Calu3 (cell line): ENCODE data around the gene MAP7D1. TPM values are rescaled to one million over a fixed set of nuclear protein-coding genes. Genes with fewer than 3 reads are reported as not detected.

Experiments used
- BruUV-seq: library from RNA; stranded (reverse); fragments of 400-500 nt; replicated peaks from 2 replicates; lab custom pipeline; 2021; lab: Mats Ljungman, UMichigan
- CTCF ChIA-PET: fragments of 300-600 bp; sonication (Branson Sonifier 250); formaldehyde crosslinking; loops from one replicate; lab custom pipeline; 2022; ENCODE audit warnings: antibody characterized with exemption; lab: Charles Lee
- DNase-seq: peaks from one replicate; pipeline ENCODE4 v3.0.0; 2022
- H3K27ac Mint-ChIP-seq: one replicate; pipeline ENCODE4 v1.8.0; 2022; ENCODE audit warnings: mixed read lengths; ENCODE audit not compliant: unreplicated experiment
- H3K27me3 Mint-ChIP-seq: one replicate; pipeline ENCODE4 v1.8.0; 2022; ENCODE audit warnings: mixed read lengths; ENCODE audit not compliant: unreplicated experiment
- H3K36me3 Mint-ChIP-seq: one replicate; pipeline ENCODE4 v1.8.0; 2022; ENCODE audit warnings: mild to moderate bottlenecking, moderate library complexity, mixed read lengths; ENCODE audit not compliant: insufficient read depth, unreplicated experiment
- H3K4me1 Mint-ChIP-seq: one replicate; pipeline ENCODE4 v1.8.0; 2022; ENCODE audit warnings: mild to moderate bottlenecking, low read depth, mixed read lengths; ENCODE audit not compliant: unreplicated experiment
- H3K4me3 Mint-ChIP-seq: one replicate; pipeline ENCODE4 v1.8.0; 2022; ENCODE audit warnings: mild to moderate bottlenecking, low read depth, moderate library complexity, mixed read lengths; ENCODE audit not compliant: unreplicated experiment
- H3K9me3 Mint-ChIP-seq: one replicate; pipeline ENCODE4 v1.8.0; 2022; ENCODE audit warnings: low read depth, mixed read lengths; ENCODE audit not compliant: unreplicated experiment
- CTCF ChIP-seq: fragments of 200-600 bp; IDR thresholded peaks from one replicate; pipeline ENCODE4 v1.8.0; 2022; ENCODE audit warnings: antibody characterized with exemption; ENCODE audit not compliant: unreplicated experiment
- intact Hi-C: fragments of 100-400 bp; cut with micrococcal nuclease; formaldehyde crosslinking; loops from one replicate; pipeline ENCODE4 v1.10.0; 2022; ENCODE audit not compliant: unreplicated experiment
- total RNA-seq: library from RNA; stranded (reverse); gene quantifications from 2 replicates; pipeline ENCODE4 v1.2.3, GENCODE V29; 2022

The MAP7D1 gene
- total RNA-seq, 1 experiment from 2014 or later: 98.3 TPM

DNA sequence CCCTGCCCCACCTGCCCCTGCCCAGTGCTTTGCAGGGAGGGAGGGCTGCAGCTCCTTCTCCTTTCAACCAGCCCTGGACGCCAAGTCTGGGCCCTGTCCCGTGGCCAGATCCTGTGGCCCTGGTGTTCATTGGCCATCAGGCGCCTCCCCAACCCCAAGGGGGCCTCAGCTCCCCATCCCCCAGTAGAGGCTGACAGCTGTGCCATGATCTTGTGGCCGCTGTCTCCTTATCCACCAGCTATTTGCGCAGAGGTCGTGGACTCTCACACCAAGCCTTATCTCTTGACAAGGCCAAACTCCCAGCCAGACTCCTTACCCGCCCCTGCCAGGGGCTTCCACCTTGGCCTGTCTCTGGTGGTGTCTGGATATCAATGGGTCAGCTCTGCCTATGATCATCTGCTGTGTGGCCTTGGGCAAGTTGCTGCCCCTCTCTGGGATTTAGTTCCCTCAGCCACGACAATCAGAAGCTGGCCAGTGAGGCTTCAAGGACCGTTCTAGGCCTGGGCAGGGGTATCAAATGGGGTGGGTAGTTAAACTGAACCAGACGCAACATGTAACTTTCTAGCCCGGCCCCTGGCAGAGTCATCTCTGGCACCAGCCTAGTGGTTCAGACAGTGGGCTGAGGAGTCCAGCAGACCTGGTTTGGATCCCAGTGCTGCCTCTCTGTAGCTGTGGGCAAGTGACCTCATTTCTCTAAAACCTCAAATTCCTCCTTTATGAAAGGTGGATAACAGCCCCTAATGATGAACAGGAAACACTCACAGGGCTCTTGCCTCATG is 27.6 kb upstream of the MAP7D1 start:
- BruUV-seq: no TSS peak
- Mint-ChIP-seq H3K27ac (no peak overlapping the region), H3K4me3 (no peak overlapping the region), H3K27me3 (peaks cover 36% of the 10 kb centered on the region), H3K4me1 (peaks cover under 1% of the 10 kb centered on the region), H3K36me3 (no peaks in the 10 kb centered on the region), H3K9me3 (no peaks in the 10 kb centered on the region)
- CTCF ChIA-PET: no interaction called here
- TF ChIP-seq CTCF: no peak
- intact Hi-C loops: no loop called here
- DNase-seq: no peak

- Mint-ChIP-seq H3K9me3 (no peaks in the 10 kb centered on the region), H3K27me3 (peaks cover 31% of the 10 kb centered on the region), H3K36me3 (no peaks in the 10 kb centered on the region), H3K27ac (no peak overlapping the region), H3K4me1 (peaks cover 6% of the 10 kb centered on the region), H3K4me3 (no peak overlapping the region)
- intact Hi-C loops: no loop called here
- BruUV-seq: no TSS peak
- CTCF ChIA-PET: no interaction called here
- no peak for TF ChIP-seq CTCF
- DNase-seq: no peak
These were observed 27.1 kb upstream of the MAP7D1 start for GRCh38 chr1:36128905-36129206.

GRCh38 chr1:36132029-36132428 is 23.9 kb upstream of the MAP7D1 start:
- TF ChIP-seq CTCF: no peak
- intact Hi-C loops: no loop called here
- CTCF ChIA-PET: no interaction called here
- H3K9me3 Mint-ChIP-seq: no peaks in the 10 kb centered on the region
- BruUV-seq: no TSS peak
- no peak for DNase-seq
- H3K27me3 Mint-ChIP-seq: no peaks in the 10 kb centered on the region
- peaks cover 11% of the 10 kb centered on the region for H3K36me3 Mint-ChIP-seq
- H3K4me3 Mint-ChIP-seq: no peak overlapping the region
- H3K4me1 Mint-ChIP-seq: peaks cover 30% of the 10 kb centered on the region
- no peak overlapping the region for H3K27ac Mint-ChIP-seq

GRCh38 chr1:36133484-36133883 is 22.5 kb upstream of the MAP7D1 start:
- TF ChIP-seq CTCF: no peak
- no peak overlapping the region for H3K27ac Mint-ChIP-seq
- peaks cover 30% of the 10 kb centered on the region for H3K4me1 Mint-ChIP-seq
- H3K4me3 Mint-ChIP-seq: no peak overlapping the region
- peak; percentile 79 for DNase-seq
- peaks cover 21% of the 10 kb centered on the region for H3K36me3 Mint-ChIP-seq
- no peaks in the 10 kb centered on the region for H3K27me3 Mint-ChIP-seq
- CTCF ChIA-PET: interaction anchor here (0.6 to 2.5 kb wide), 7 partner anchors 17 to 166 kb away, joined by 3 to 16 read pairs (median 4); no protein-coding TSS in a partner anchor
- BruUV-seq: no TSS peak
- intact Hi-C loops: no loop called here
- no peaks in the 10 kb centered on the region for H3K9me3 Mint-ChIP-seq
